GM19238 (cell line): ENCODE results near the gene TGIF2.
"Not testable (repeated sequence)": the region's sequence is repeated elsewhere in the genome, so short reads cannot be mapped to it uniquely, and the experiment has no call there.

Experiments used
- DNase-seq: peaks from one replicate; pipeline ENCODE4 v3.0.0; 2011; ENCODE audit warnings: low spot score; ENCODE audit not compliant: insufficient read length

TGIF2 gene

DNA sequence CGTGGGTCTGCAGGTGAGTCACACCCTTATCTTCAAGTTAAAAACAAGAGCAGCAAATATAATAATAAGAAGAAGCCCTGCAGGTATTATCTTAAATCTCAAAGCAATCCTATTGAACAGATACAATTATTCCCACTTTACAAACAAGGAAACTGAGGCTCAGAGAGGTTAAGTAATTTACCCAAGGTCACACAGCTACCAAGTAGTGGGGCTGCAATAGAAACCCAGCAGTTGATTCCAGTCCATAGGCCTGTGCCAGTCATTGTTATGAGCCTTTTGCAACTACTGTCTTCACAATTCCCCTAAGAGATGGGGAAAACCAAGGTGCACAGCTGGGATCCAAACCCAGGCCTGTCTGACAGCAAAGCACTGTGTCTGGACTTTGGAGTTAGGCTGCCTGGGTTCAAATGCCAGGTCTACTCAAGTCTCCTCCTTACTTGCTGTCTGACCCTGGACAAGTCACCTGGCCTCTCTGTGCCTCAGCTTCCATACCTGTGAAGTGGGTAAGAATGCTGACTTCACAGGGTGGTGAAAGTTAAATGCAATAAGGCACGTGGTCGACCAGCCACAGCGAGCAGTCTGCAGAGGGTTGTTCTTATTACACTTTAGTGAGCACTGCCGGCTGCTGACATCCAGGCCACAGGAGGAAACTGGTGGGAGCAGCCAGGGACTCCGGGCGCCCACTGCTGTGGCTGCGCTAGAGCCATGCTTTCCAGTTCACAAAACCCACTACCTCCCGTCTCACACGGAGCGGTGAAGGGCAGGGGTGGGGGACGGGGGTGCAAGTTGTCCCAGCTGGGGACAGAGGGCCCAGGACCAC is 26.0 kb upstream of the TGIF2 start:
- DNase-seq: no peak

DNA sequence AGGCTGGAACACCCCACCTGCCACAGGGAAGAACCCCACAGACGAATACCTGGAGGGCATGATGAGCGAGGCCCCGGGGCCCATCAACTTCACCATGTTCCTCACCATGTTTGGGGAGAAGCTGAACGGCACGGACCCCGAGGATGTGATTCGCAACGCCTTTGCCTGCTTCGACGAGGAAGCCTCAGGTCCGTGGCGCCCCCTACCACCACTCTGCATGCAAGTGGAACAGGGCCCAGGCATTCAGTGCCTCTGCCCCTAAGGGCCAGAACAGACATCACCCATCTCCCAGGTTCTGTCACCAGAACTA is 25.4 kb upstream of the TGIF2 start:
- DNase-seq: no peak

DNA sequence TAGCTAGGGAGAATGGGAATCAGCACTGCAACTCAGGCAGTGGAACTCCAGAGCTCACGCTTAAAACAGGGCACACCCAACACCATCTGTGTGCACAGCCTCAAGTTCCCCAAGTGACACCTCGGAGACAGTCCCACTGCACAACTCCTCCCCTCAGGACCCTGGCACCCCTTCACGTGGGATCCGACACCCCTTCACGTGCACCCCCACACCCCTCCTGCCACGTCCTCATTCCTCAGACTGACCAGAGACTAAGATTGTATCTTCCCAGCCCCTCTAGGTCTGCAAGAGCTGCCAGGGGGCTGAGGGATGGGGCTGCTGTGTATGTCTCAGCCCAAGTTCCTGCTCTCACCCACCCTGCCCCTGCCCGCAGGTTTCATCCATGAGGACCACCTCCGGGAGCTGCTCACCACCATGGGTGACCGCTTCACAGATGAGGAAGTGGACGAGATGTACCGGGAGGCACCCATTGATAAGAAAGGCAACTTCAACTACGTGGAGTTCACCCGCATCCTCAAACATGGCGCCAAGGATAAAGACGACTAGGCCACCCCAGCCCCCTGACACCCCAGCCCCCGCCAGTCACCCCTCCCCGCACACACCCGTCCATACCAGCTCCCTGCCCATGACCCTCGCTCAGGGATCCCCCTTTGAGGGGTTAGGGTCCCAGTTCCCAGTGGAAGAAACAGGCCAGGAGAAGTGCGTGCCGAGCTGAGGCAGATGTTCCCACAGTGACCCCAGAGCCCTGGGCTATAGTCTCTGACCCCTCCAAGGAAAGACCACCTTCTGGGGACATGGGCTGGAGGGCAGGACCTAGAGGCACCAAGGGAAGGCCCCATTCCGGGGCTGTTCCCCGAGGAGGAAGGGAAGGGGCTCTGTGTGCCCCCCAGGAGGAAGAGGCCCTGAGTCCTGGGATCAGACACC is 24.4 kb upstream of the TGIF2 start:
- no peak for DNase-seq

GRCh38 chr20:36549628-36549941 is 23.8 kb upstream of the TGIF2 start:
- no peak for DNase-seq

- no peak for DNase-seq
These were observed 23.2 kb upstream of the TGIF2 start for GRCh38 chr20:36549942-36550789.

DNA sequence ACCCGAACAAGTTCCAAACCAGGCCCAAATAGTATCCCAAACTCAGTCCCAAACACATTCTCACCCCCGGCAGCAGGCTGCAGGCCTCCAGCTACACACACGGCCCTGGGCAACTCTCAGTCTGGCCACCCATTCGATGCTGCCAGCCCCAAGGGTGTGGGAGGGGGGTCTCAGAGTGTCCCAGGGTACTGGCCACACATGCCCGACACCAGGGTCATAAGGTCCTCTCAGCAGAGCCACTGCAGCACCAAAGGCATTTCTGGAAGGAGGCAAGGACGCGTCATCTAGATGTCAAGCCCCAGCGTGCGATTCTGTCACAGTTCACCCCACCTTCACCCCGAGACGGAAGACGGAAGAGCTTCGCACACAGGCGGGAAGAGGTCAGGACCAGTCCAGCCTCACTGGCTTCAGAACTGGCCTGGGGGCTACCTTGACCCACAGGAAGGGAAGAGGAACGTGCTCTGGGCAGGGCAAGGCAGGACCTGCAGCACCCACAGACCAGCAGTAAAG is 22.6 kb upstream of the TGIF2 start:
- DNase-seq: no peak

- no peak for DNase-seq
These were observed 18.1 kb upstream of the TGIF2 start for GRCh38 chr20:36555248-36555647.

DNA sequence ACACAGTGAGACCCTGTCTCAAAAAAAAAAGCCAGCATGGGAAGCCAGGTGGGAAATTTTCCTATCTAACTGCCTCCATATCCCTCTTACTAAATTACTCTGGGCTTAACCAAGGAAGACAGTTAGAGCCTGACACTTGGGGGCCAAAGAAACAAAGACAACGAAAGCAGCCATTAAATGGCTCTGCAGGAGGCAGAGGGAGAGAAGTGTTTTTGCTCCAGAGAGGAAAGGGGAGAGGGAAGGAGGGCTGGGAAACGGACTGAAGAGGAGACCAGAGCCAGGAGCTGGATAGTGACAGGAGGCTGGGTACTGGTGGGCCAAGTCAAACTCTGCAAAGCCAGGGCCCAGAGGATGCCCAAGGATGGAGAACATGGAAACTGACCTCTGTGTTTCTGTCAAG is 10.7 kb upstream of the TGIF2 start:
- DNase-seq: no peak

DNA sequence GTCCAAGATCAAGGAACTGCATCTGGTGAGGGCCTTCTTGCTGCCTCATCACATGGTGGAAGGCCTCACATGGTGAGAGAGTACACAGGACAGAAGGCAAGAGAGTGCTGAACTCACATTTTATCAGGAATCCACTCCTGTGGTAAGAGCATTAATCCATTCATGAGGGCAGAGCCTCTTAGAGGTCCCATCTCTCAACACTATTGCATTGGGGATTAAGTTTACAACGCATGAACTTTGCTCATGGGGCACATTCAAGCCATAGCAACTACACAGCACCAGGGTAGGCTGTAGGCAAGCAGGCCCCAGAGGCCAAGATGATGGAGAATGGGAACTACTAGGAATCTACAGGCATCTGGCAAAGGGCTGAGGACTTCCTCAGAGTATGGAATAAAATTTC is 10.0 kb upstream of the TGIF2 start:
- DNase-seq: no peak

- not testable (repeated sequence) for DNase-seq
These were observed 9.2 kb upstream of the TGIF2 start for GRCh38 chr20:36564078-36564725.

GRCh38 chr20:36564726-36565121 is 8.7 kb upstream of the TGIF2 start:
- not testable (repeated sequence) for DNase-seq

- DNase-seq: no peak
These were observed 7.9 kb upstream of the TGIF2 start for GRCh38 chr20:36565520-36565919.

- no peak for DNase-seq
These were observed 3.5 kb upstream of the TGIF2 start for GRCh38 chr20:36569847-36570429.

DNA sequence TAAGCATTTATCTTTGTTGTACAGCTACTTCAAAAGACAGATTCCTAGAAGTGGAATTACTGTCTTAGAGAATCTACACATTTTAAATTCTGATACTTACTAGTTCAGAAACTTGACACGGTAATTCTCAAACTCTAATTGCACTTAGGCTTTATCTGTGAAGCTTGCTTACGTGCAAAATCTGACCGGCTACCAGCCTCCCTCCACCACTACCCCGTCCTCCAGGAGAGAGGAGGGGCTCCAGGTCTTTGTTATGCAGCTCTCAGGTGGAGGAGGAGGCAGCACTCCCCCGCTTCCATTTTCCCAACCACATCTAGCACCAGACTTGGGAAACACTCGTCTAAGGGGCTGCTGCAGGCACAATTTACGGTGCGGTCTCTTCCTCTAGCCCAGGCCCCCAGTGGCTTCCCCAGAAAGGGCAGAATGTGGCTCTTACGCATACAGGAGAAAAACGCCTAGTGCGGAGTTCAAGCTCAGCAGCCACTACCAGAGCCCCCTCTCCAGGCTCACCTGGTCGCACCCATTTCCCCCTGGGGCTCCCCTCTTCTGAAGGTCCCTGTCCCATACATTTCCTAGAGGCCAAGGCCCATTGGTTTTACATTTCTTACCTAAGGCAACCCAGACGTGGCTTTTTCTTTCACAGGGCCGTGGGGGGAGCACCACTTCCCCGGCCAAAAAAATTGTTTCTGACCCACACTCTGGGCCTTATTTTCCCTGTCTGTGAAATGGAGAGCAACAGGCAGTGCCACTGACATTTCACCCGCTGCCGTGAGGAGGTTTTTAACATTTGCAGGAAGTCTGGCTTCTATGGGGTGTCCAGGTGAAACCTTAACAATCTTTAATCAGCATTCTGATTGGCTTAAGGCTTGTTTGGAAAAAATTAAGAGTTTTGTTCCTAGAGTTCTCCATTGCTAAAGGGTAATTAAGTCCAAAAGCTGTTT is 1.6 kb upstream of the TGIF2 start:
- DNase-seq: no peak

- DNase-seq: no peak
These were observed 695 bp upstream of the TGIF2 start for GRCh38 chr20:36572701-36573102.

GRCh38 chr20:36573798-36574365 is 485 bp downstream of the TGIF2 start:
- peak; percentile 50 for DNase-seq

DNA sequence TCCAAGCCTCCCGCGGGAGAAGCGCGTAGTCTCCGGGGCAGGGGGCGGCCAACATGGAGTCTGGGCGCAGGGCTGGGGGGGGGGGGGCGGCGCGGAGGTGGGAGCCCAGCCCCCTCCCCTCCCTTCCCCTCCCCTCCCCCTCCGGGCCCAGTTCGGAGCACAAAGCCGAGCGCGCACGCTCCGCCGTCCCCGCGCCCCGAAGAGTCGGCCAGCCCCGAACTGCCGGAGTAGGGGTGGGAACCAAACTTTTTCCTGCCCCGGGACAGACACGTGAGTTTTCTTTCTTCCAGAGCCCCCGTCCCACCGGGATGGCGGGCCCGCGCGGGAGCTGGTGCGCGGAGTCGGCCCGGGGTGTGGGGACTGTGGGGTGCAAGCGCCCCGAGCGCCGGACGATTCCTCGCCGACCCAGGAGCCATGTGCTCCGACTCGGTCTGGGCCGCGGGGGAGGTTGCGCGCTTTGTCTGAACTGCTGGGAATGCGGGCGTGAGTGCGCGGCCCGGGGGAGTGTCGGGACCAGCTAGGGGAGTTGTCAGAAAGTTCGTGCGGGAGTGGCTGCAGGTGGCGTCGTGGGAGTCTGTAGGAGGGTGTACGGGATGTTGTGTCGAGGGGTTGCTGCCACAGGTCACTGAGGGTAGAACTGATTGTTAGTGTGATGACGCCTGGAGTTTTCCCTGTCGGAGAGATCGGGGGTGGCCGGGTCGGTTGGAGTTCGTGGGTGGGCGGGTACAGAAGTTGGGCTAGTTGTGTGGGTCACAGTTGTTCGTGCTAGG is 1.2 kb downstream of the TGIF2 start:
- DNase-seq: peak; percentile 49

DNA sequence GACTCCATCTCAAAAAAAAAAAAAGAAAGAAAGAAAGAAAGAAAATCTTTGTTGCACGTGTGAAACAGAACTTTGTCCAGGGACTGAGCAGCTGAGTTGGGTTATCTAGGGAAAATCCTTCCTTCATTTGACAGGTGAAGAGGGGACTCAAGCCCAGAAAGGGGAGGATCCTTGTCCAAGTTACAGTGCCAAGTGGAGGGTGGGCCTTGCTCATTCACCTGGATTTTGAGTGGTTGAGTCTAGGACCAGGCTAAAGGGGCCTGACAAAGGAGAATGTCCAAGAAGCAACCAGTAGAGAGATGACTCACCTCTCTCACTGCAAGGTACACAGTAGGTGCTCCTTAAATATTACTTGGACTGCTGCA is 2.7 kb downstream of the TGIF2 start:
- no peak for DNase-seq
